Gastrocnemius medialis (tissue), 4 donors: Measurements from ENCODE around the gene RFC1. TPM values are rescaled to one million over a fixed set of nuclear protein-coding genes. Genes with fewer than 3 reads are reported as not detected.

Experiments
- ATAC-seq, 2 donors: fragments of 150-250 bp; one replicate each; pipeline ENCODE4 v1.9.1; 2016
- DNase-seq, 2 donors: peaks; one replicate each; pipeline ENCODE4 v3.0.0-alpha.2; 2019
- H3K27ac ChIP-seq, 4 donors: fragments of 200-600 bp; sonication (generic); 1 replicate in 1 of 4; 2 replicates in 3 of 4; pipeline ENCODE4 v1.5.1; 2016 to 2018; ENCODE audit warnings: mild to moderate bottlenecking in 2 of 4, moderate library complexity in 1 of 4
- H3K27me3 ChIP-seq, 3 donors: fragments of 200-600 bp; sonication (generic) in 2 of 3; 1 replicate in 1 of 3; 2 replicates in 2 of 3; pipeline versions ENCODE4 v1.5.1 to v1.6.0; 2016 to 2019; ENCODE audit warnings: mild to moderate bottlenecking in 1 of 3, moderate library complexity in 1 of 3
- H3K36me3 ChIP-seq, 2 donors: fragments of 200-600 bp; sonication (generic) in 1 of 2; one replicate each; pipeline ENCODE4 v1.5.1; 2017 to 2018
- H3K4me1 ChIP-seq, 2 donors: fragments of 200-600 bp; sonication (generic) in 1 of 2; one replicate each; pipeline ENCODE4 v1.5.1; 2016 to 2017; ENCODE audit warnings: mild to moderate bottlenecking in 2 of 2
- H3K4me3 ChIP-seq, 4 donors: fragments of 200-600 bp; sonication (generic) in 3 of 4; 1 replicate in 1 of 4; 2 replicates in 3 of 4; pipeline ENCODE4 v1.5.1; 2016 to 2019; ENCODE audit warnings: mild to moderate bottlenecking in 2 of 4
- H3K9me3 ChIP-seq, 3 donors: fragments of 200-600 bp; sonication (generic) in 2 of 3; 1 replicate in 1 of 3; 2 replicates in 2 of 3; pipeline ENCODE4 v1.5.1; 2016 to 2019
- POLR2A ChIP-seq, 2 donors: fragments of 450-650 bp; IDR thresholded peaks; one replicate each; pipeline ENCODE4 v1.6.1; 2017; ENCODE audit warnings: antibody characterized with exemption in 2 of 2, mild to moderate bottlenecking in 2 of 2, moderate library complexity in 2 of 2
- in situ Hi-C, 4 donors: fragments of 200-750 bp; cut with MboI; loops; one replicate each; pipeline versions ENCODE4 v1.15.0 to v1.8.0; 2017; ENCODE audit warnings: low sequenced_read_pairs in 4 of 4
- intact Hi-C: fragments of 100-400 bp; cut with DNase I; formaldehyde crosslinking; loops from one replicate; pipeline ENCODE4 v1.15.1; 2023; ENCODE audit warnings: low total_unique reads
- total RNA-seq, 4 donors: library from RNA; depleted of rRNA; stranded (reverse); fragments of >200 nt; gene quantifications; one replicate each; pipeline versions ENCODE4 v1.1.0 to v1.2.3, GENCODE V29; 2016
- TF ChIP-seq, protein P1 (sequence below), 5 experiments: fragments of 450-650 bp in 3 of 5; fragments of 200-600 bp in 2 of 5; sonication (generic) in 2 of 5; IDR thresholded peaks in 4 of 5; conservative IDR thresholded peaks in 1 of 5; 1 replicate in 4 of 5; 2 replicates in 1 of 5; pipeline ENCODE4 v1.5.1; 2016 to 2019; ENCODE audit warnings: antibody characterized with exemption in 5 of 5, mild to moderate bottlenecking in 3 of 5, moderate library complexity in 3 of 5

Gene RFC1
- total RNA-seq, 4 donors from 2014 or later: 13.9 to 47.9 (median 21.6) TPM

- H3K27me3 ChIP-seq: no peaks in the 10 kb centered on the region
- no peak for DNase-seq
- no peaks in the 10 kb centered on the region for H3K9me3 ChIP-seq
- peaks cover 0 to 33% of the 10 kb centered on the region in 2 donors for H3K36me3 ChIP-seq
- no peaks in the 10 kb centered on the region for H3K4me1 ChIP-seq
- H3K27ac ChIP-seq: no peak overlapping the region
- in situ Hi-C loops: no loop called here
- H3K4me3 ChIP-seq: no peak overlapping the region
- intact Hi-C loops: no loop called here
- ATAC-seq: no peak
- TF ChIP-seq POLR2A (IDR thresholded peaks at IDR 0.05): no peak
- TF ChIP-seq, protein P1, sequence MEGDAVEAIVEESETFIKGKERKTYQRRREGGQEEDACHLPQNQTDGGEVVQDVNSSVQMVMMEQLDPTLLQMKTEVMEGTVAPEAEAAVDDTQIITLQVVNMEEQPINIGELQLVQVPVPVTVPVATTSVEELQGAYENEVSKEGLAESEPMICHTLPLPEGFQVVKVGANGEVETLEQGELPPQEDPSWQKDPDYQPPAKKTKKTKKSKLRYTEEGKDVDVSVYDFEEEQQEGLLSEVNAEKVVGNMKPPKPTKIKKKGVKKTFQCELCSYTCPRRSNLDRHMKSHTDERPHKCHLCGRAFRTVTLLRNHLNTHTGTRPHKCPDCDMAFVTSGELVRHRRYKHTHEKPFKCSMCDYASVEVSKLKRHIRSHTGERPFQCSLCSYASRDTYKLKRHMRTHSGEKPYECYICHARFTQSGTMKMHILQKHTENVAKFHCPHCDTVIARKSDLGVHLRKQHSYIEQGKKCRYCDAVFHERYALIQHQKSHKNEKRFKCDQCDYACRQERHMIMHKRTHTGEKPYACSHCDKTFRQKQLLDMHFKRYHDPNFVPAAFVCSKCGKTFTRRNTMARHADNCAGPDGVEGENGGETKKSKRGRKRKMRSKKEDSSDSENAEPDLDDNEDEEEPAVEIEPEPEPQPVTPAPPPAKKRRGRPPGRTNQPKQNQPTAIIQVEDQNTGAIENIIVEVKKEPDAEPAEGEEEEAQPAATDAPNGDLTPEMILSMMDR (IDR thresholded peaks at IDR 0.05 in 4 of 5, conservative IDR thresholded peaks at IDR 0.05 in 1 of 5): no peak
Observed at GRCh38 chr4:39274503-39274902, 91.7 kb downstream of the RFC1 start.

- in situ Hi-C loops (no loop called here), intact Hi-C loops (no loop called here)
- peaks cover 0 to 7% of the 10 kb centered on the region in 2 donors for H3K36me3 ChIP-seq
- TF ChIP-seq, protein P1 (IDR thresholded peaks at IDR 0.05 in 4 of 5, conservative IDR thresholded peaks at IDR 0.05 in 1 of 5): no peak
- DNase-seq (no peak), ATAC-seq (no peak)
- no peaks in the 10 kb centered on the region for H3K4me1 ChIP-seq
- no peak overlapping the region for H3K27ac ChIP-seq
- H3K9me3 ChIP-seq: no peaks in the 10 kb centered on the region
- no peak overlapping the region for H3K4me3 ChIP-seq
- H3K27me3 ChIP-seq: no peaks in the 10 kb centered on the region
Observed at GRCh38 chr4:39263895-39264294, 102.3 kb downstream of the RFC1 start.

DNA sequence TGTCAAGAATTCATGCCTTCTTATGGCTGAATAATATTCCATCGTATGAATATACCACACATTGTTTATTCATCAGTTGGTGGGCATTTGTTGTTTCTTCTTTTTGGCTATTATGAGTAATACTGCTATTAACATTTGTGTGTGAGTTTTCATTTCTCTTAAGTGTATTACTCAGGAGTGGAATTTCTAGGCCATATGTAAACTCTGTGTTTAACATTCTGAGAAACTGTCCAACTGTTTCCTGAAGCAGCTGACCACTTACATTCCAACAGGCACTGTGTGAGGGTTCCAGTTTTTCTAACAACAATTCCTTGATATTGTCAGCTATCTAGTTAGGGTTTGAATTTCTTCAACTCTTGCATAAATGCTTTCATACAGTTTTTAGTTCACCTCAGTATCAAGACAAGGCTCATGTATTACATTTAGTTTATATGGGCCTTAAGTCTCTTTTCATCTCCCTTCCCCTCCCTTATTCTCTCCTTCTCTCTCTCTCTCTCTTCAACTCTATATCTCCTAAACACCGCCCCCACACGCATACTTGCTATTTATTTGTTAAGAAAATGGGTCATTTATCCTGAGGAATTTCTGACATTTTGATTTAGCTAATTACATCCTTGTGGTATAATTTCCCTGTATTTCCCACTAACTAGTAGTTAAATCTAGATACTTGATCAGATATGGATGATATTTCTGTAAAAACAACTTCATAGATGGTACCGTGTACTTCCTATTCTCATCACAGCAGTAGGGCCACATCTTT, 106.4 kb downstream of the RFC1 start:
- intact Hi-C loops: no loop called here
- Histone ChIP-seq H3K4me3 (no peak overlapping the region), H3K4me1 (no peaks in the 10 kb centered on the region), H3K9me3 (no peaks in the 10 kb centered on the region), H3K36me3 (peaks cover 0 to 14% of the 10 kb centered on the region in 2 donors), H3K27ac (no peak overlapping the region), H3K27me3 (no peaks in the 10 kb centered on the region)
- ATAC-seq (no peak), DNase-seq (no peak)
- in situ Hi-C loops: no loop called here
- TF ChIP-seq, protein P1 (IDR thresholded peaks at IDR 0.05 in 4 of 5, conservative IDR thresholded peaks at IDR 0.05 in 1 of 5): no peak
- no peak for TF ChIP-seq POLR2A (IDR thresholded peaks at IDR 0.05)

GRCh38 chr4:39256436-39256835, 109.7 kb downstream of the RFC1 start:
- H3K27ac ChIP-seq: no peak overlapping the region
- in situ Hi-C loops: no loop called here
- ATAC-seq (no peak), DNase-seq (no peak)
- intact Hi-C loops: no loop called here
- H3K36me3 ChIP-seq: peaks cover 0 to 14% of the 10 kb centered on the region in 2 donors
- H3K4me1 ChIP-seq: no peaks in the 10 kb centered on the region
- H3K27me3 ChIP-seq: no peaks in the 10 kb centered on the region
- TF ChIP-seq, protein P1 (IDR thresholded peaks at IDR 0.05 in 4 of 5, conservative IDR thresholded peaks at IDR 0.05 in 1 of 5): no peak
- no peak for TF ChIP-seq POLR2A (IDR thresholded peaks at IDR 0.05)
- H3K4me3 ChIP-seq: no peak overlapping the region
- no peaks in the 10 kb centered on the region for H3K9me3 ChIP-seq
